SK-N-SH treated with all-trans-retinoic acid at 6 μM for 48 hours (cell line): ENCODE measurements around the gene OR2M5.

Source experiments
- ATAC-seq: fragments of 200-7000 bp; cut with Tn5 transposase; 3 replicates; pipeline ENCODE4 v1.9.1; 2020; ENCODE audit warnings: mild to moderate bottlenecking, moderate library complexity
- ARNTL ChIP-seq: fragments of 450-650 bp; formaldehyde crosslinking; IDR thresholded peaks from 2 replicates; pipeline ENCODE4 v1.5.0; 2020; ENCODE audit warnings: low read depth, mild to moderate bottlenecking, moderate library complexity, borderline replicate concordance
- CREB5 ChIP-seq: fragments of 250-450 bp; sonication (Bioruptor Pico); IDR thresholded peaks from 2 replicates; pipeline ENCODE4 v1.5.1; 2020; ENCODE audit warnings: low read depth, mild to moderate bottlenecking, moderate library complexity
- CSDC2 ChIP-seq: fragments of 250-450 bp; sonication (Bioruptor Pico); IDR thresholded peaks from 2 replicates; pipeline ENCODE4 v1.5.0; 2020; ENCODE audit warnings: mild to moderate bottlenecking, moderate library complexity
- CSRNP3 ChIP-seq: fragments of 250-450 bp; sonication (Bioruptor Pico); IDR thresholded peaks from 2 replicates; pipeline ENCODE4 v1.5.1; 2021; ENCODE audit warnings: mild to moderate bottlenecking, moderate library complexity
- ESRRG ChIP-seq: fragments of 250-450 bp; sonication (Bioruptor Pico); IDR thresholded peaks from 2 replicates; pipeline ENCODE4 v1.6.1; 2021; ENCODE audit warnings: mild to moderate bottlenecking
- GLIS3 ChIP-seq: fragments of 250-450 bp; sonication (Bioruptor Pico); IDR thresholded peaks from 2 replicates; pipeline ENCODE4 v1.5.0; 2020; ENCODE audit warnings: mild to moderate bottlenecking, moderate library complexity
- OSR1 ChIP-seq: fragments of 250-450 bp; sonication (Bioruptor Pico); IDR thresholded peaks from 2 replicates; pipeline ENCODE4 v1.8.0; 2022; ENCODE audit warnings: moderate library complexity, mild to moderate bottlenecking, inconsistent platforms
- PATZ1 ChIP-seq: fragments of 250-450 bp; sonication (Bioruptor Pico); IDR thresholded peaks from 2 replicates; pipeline ENCODE4 v1.8.0; 2020; ENCODE audit warnings: mild to moderate bottlenecking, moderate library complexity, borderline replicate concordance
- POU6F1 ChIP-seq: fragments of 250-450 bp; sonication (Bioruptor Pico); IDR thresholded peaks from 2 replicates; pipeline ENCODE4 v1.8.0; 2021; ENCODE audit warnings: low read depth, mild to moderate bottlenecking, moderate library complexity, borderline replicate concordance
- RARB ChIP-seq: fragments of 250-450 bp; sonication (Bioruptor Pico); IDR thresholded peaks from 2 replicates; pipeline ENCODE4 v1.8.0; 2021; ENCODE audit warnings: mild to moderate bottlenecking, moderate library complexity
- SNAI2 ChIP-seq: fragments of 250-450 bp; sonication (Bioruptor Pico); IDR thresholded peaks from 2 replicates; pipeline ENCODE4 v1.5.0; 2020; ENCODE audit warnings: mild to moderate bottlenecking, moderate library complexity
- TOX ChIP-seq: fragments of 250-450 bp; sonication (Bioruptor Pico); IDR thresholded peaks from 2 replicates; pipeline ENCODE4 v1.8.0; 2021; ENCODE audit warnings: mild to moderate bottlenecking, moderate library complexity, borderline replicate concordance
- TSHZ2 ChIP-seq: fragments of 250-450 bp; sonication (Bioruptor Pico); IDR thresholded peaks from 2 replicates; pipeline ENCODE4 v1.5.0; 2020; ENCODE audit warnings: mild to moderate bottlenecking, moderate library complexity
- ZC3H10 ChIP-seq: fragments of 250-450 bp; sonication (Bioruptor Pico); IDR thresholded peaks from 2 replicates; pipeline ENCODE4 v1.5.1; 2021; ENCODE audit warnings: mild to moderate bottlenecking, moderate library complexity
- ZFP3 ChIP-seq: fragments of 250-450 bp; sonication (Bioruptor Pico); IDR thresholded peaks from 2 replicates; pipeline ENCODE4 v1.5.0; 2020; ENCODE audit warnings: mild to moderate bottlenecking, moderate library complexity
- ZFP30 ChIP-seq: fragments of 450-650 bp; formaldehyde crosslinking; IDR thresholded peaks from 2 replicates; pipeline ENCODE4 v1.5.0; 2022; ENCODE audit warnings: mild to moderate bottlenecking, moderate library complexity
- ZNF565 ChIP-seq: fragments of 450-650 bp; formaldehyde crosslinking; conservative IDR thresholded peaks from 2 replicates; pipeline ENCODE4 v1.5.0; 2020; ENCODE audit warnings: low read depth, mild to moderate bottlenecking, moderate library complexity
- ZNF70 ChIP-seq: fragments of 450-650 bp; formaldehyde crosslinking; IDR thresholded peaks from 2 replicates; pipeline ENCODE4 v1.5.0; 2020; ENCODE audit warnings: mild to moderate bottlenecking, moderate library complexity
- ZNF8 ChIP-seq: fragments of 450-650 bp; formaldehyde crosslinking; IDR thresholded peaks from 2 replicates; pipeline ENCODE4 v1.5.0; 2020; ENCODE audit warnings: mild to moderate bottlenecking, moderate library complexity

OR2M5 gene

GRCh38 chr1:248114890-248115289, 30.1 kb upstream of the OR2M5 start:
- TF ChIP-seq ZC3H10 (CRISPR knock-in tag) (no peak), SNAI2 (CRISPR knock-in tag) (no peak), RARB (CRISPR knock-in tag) (no peak), TOX (CRISPR knock-in tag) (no peak), ZFP30 (CRISPR knock-in tag) (no peak), GLIS3 (CRISPR knock-in tag) (no peak), ARNTL (CRISPR knock-in tag) (no peak), OSR1 (no peak), ZFP3 (no peak), ESRRG (CRISPR knock-in tag) (no peak), ZNF70 (CRISPR knock-in tag) (no peak), CREB5 (CRISPR knock-in tag) (no peak), CSRNP3 (CRISPR knock-in tag) (no peak), ZNF565 (CRISPR knock-in tag) (no peak), PATZ1 (CRISPR knock-in tag) (no peak), ZNF8 (no peak)
- ATAC-seq, result no peak

- TF ChIP-seq ZFP30 (CRISPR knock-in tag) (no peak), ESRRG (CRISPR knock-in tag) (no peak), SNAI2 (CRISPR knock-in tag) (no peak), POU6F1 (CRISPR knock-in tag) (no peak), TSHZ2 (CRISPR knock-in tag) (no peak)
- ATAC-seq, result no peak
Measured at GRCh38 chr1:248127653-248128052, 17.3 kb upstream of the OR2M5 start.

- ATAC-seq, result no peak
- no peak for TF ChIP-seq TOX (CRISPR knock-in tag)
- TF ChIP-seq CSRNP3 (CRISPR knock-in tag), result no peak
- no peak for TF ChIP-seq ZC3H10 (CRISPR knock-in tag)
- TF ChIP-seq CSDC2, result no peak
- TF ChIP-seq ZFP30 (CRISPR knock-in tag), result no peak
- no peak for TF ChIP-seq PATZ1 (CRISPR knock-in tag)
- TF ChIP-seq ESRRG (CRISPR knock-in tag), result no peak
- no peak for TF ChIP-seq OSR1
Measured at GRCh38 chr1:248136811-248137210, 8.1 kb upstream of the OR2M5 start.
